Measurements from ENCODE around the gene ABCA12. TPM values are rescaled to one million over a fixed set of nuclear protein-coding genes. Genes with fewer than 3 reads are reported as not detected.

Gene ABCA12
- total RNA-seq, 2 experiments from 2014 or later, result not detected

DNA sequence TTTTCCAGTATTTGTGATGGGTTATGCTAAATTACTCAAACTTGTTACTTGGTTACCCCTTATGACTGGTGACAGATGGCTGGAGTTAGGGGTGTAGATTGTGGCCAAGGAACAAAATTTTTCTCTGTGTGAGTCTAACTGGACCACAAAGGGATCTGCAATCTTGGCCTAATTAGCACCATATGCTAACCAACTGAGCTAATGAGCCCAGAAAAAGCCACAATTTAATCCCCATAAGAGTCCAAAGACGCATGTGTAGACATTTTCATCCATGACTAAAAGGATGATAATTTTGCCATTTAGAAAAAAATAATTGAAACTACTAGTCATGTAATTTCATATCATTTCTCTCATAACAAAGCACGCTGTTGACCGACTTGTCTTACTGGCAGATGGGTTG, 151.2 kb downstream of the ABCA12 start:
- H3K36me3 ChIP-seq (ENCODE audit: insufficient read depth, low read length), result no peaks in the 10 kb centered on the region
- H3K9me3 ChIP-seq (ENCODE audit: control insufficient read depth in 1 of 2, insufficient read depth in 1 of 2, low read length in 2 of 2), result no peaks in the 10 kb centered on the region
- H3K27ac ChIP-seq (ENCODE audit: low read depth in 1 of 2, low read length in 2 of 2), result no peak overlapping the region
- no peaks in the 10 kb centered on the region for H3K27me3 Mint-ChIP-seq
- H3K4me1 ChIP-seq (ENCODE audit: insufficient read depth, low read length), result no peaks in the 10 kb centered on the region
- no peaks in the 10 kb centered on the region for H3K4me1 Mint-ChIP-seq (ENCODE audit: low read depth)
- no peaks in the 10 kb centered on the region for H3K36me3 Mint-ChIP-seq (ENCODE audit: low read depth)
- no peak overlapping the region for H3K4me3 Mint-ChIP-seq
- H3K27me3 ChIP-seq (ENCODE audit: control insufficient read depth in 1 of 2, insufficient read depth in 2 of 2, low read length in 2 of 2), result no peaks in the 10 kb centered on the region
- DNase-seq, result no peak
- no peak overlapping the region for H3K4me3 ChIP-seq (ENCODE audit: low read length)
- H3K27ac Mint-ChIP-seq, result no peak overlapping the region
- ChIA-PET POLR2A (no interaction called here), CTCF (no interaction called here)
- no peak for ATAC-seq (ENCODE audit: poor library complexity)
- TF ChIP-seq, protein P1, sequence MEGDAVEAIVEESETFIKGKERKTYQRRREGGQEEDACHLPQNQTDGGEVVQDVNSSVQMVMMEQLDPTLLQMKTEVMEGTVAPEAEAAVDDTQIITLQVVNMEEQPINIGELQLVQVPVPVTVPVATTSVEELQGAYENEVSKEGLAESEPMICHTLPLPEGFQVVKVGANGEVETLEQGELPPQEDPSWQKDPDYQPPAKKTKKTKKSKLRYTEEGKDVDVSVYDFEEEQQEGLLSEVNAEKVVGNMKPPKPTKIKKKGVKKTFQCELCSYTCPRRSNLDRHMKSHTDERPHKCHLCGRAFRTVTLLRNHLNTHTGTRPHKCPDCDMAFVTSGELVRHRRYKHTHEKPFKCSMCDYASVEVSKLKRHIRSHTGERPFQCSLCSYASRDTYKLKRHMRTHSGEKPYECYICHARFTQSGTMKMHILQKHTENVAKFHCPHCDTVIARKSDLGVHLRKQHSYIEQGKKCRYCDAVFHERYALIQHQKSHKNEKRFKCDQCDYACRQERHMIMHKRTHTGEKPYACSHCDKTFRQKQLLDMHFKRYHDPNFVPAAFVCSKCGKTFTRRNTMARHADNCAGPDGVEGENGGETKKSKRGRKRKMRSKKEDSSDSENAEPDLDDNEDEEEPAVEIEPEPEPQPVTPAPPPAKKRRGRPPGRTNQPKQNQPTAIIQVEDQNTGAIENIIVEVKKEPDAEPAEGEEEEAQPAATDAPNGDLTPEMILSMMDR (IDR thresholded peaks at IDR 0.05), result no peak
- H3K9me3 Mint-ChIP-seq, result no peaks in the 10 kb centered on the region
- intact Hi-C loops (cut with DNase I, micrococcal nuclease), result no loop called here

DNA sequence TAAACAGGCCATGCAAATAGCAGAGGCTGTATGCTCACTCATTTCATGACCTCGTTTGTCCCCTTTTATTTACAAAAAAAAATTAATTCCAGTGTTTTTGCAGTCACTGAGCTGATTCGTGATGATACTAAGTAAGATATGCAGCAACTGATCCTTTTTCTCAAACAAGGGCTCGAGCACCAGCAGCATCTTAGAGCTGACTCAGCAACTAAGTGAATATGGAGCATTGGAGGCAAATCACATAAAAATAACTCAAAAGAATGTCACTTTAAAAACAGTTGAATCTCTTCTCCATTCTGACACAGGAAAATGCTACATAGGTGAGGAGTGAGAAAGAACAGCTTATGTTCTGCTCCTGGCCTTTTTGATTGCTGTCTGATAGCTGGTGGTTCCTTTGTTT, 152.8 kb downstream of the ABCA12 start:
- ATAC-seq (ENCODE audit: poor library complexity), result no peak

DNA sequence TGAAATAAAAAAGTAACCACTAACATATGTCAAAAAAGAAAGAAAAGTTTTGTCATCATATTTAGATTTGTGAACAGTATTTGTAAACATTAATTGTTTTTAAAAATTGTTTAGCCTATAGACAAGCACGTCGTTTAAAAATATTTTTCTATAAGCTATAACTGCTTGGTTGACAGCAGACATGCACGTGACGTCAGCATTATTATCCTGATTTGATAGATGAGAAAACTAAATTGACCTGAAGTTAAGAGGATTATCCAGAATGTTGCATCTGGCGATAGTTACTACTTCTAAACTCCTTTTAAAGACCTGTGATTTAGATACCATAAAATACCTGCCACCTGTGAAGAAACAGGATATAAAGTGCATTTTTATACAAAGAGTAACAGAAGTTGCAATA, 172.0 kb downstream of the ABCA12 start:
- Histone ChIP-seq H3K4me3 (ENCODE audit: low read length) (no peak overlapping the region), H3K27ac (ENCODE audit: low read depth in 1 of 2, low read length in 2 of 2) (no peak overlapping the region), H3K36me3 (ENCODE audit: insufficient read depth, low read length) (no peaks in the 10 kb centered on the region), H3K4me1 (ENCODE audit: insufficient read depth, low read length) (no peaks in the 10 kb centered on the region), H3K9me3 (ENCODE audit: control insufficient read depth in 1 of 2, insufficient read depth in 1 of 2, low read length in 2 of 2) (no peaks in the 10 kb centered on the region), H3K27me3 (ENCODE audit: control insufficient read depth in 1 of 2, insufficient read depth in 2 of 2, low read length in 2 of 2) (no peaks in the 10 kb centered on the region)
- TF ChIP-seq, protein P1 (IDR thresholded peaks at IDR 0.05), result no peak
- POLR2A ChIA-PET, result no interaction called here
- Mint-ChIP-seq H3K27ac (no peak overlapping the region), H3K4me3 (no peak overlapping the region), H3K36me3 (ENCODE audit: low read depth) (no peaks in the 10 kb centered on the region), H3K9me3 (peaks cover 2% of the 10 kb centered on the region), H3K4me1 (ENCODE audit: low read depth) (no peaks in the 10 kb centered on the region), H3K27me3 (peaks cover 11% of the 10 kb centered on the region)
- DNase-seq (no peak), ATAC-seq (ENCODE audit: poor library complexity) (no peak)
- CTCF ChIA-PET, result no interaction called here
- intact Hi-C loops (cut with DNase I, micrococcal nuclease), result no loop called here

More for the DNA sequence above, 152.8 kb downstream of the ABCA12 start:
- TF ChIP-seq, protein P1 (IDR thresholded peaks at IDR 0.05), result no peak
- CTCF ChIA-PET, result no interaction called here
- no peak overlapping the region for H3K4me3 ChIP-seq (ENCODE audit: low read length)
- POLR2A ChIA-PET, result no interaction called here
- no peak overlapping the region for H3K27ac ChIP-seq (ENCODE audit: low read depth in 1 of 2, low read length in 2 of 2)
- no peaks in the 10 kb centered on the region for H3K9me3 ChIP-seq (ENCODE audit: control insufficient read depth in 1 of 2, insufficient read depth in 1 of 2, low read length in 2 of 2)
- H3K27me3 ChIP-seq (ENCODE audit: control insufficient read depth in 1 of 2, insufficient read depth in 2 of 2, low read length in 2 of 2), result no peaks in the 10 kb centered on the region
- H3K4me1 Mint-ChIP-seq (ENCODE audit: low read depth), result no peaks in the 10 kb centered on the region
- H3K36me3 Mint-ChIP-seq (ENCODE audit: low read depth), result no peaks in the 10 kb centered on the region
- intact Hi-C loops (cut with DNase I, micrococcal nuclease), result no loop called here
- H3K4me3 Mint-ChIP-seq, result no peak overlapping the region
- H3K4me1 ChIP-seq (ENCODE audit: insufficient read depth, low read length), result no peaks in the 10 kb centered on the region
- DNase-seq, result no peak
- no peaks in the 10 kb centered on the region for H3K9me3 Mint-ChIP-seq
- H3K27ac Mint-ChIP-seq, result no peak overlapping the region
- H3K36me3 ChIP-seq (ENCODE audit: insufficient read depth, low read length), result no peaks in the 10 kb centered on the region
- no peaks in the 10 kb centered on the region for H3K27me3 Mint-ChIP-seq
